GM18909 (cell line): ENCODE measurements around the gene PHACTR1.

ENCODE experiments used
- ATAC-seq: cut with Tn5 transposase; IDR thresholded peaks from one replicate; pipeline ENCODE4 v1.9.1; 2021; ENCODE audit warnings: mild to moderate bottlenecking; ENCODE audit not compliant: unreplicated experiment, poor library complexity

The PHACTR1 gene

GRCh38 chr6:13289789-13290318 lies 573.3 kb downstream of the PHACTR1 start:
- no peak for ATAC-seq

GRCh38 chr6:13290335-13290734 lies 573.8 kb downstream of the PHACTR1 start:
- ATAC-seq, result no peak

- ATAC-seq, result no peak
Measured at GRCh38 chr6:13292774-13293173, 576.2 kb downstream of the PHACTR1 start.

GRCh38 chr6:13294499-13295069 lies 578.0 kb downstream of the PHACTR1 start:
- ATAC-seq, result no peak

- ATAC-seq, result no peak
Measured at GRCh38 chr6:13295576-13295975, 579.0 kb downstream of the PHACTR1 start.

GRCh38 chr6:13296536-13296997 lies 580.0 kb downstream of the PHACTR1 start:
- ATAC-seq, result peak; percentile 54

- ATAC-seq, result no peak
Measured at GRCh38 chr6:13297391-13297790, 580.8 kb downstream of the PHACTR1 start.

GRCh38 chr6:13298446-13298845 lies 581.9 kb downstream of the PHACTR1 start:
- ATAC-seq, result no peak

GRCh38 chr6:13299403-13299821 lies 582.8 kb downstream of the PHACTR1 start:
- ATAC-seq, result no peak

GRCh38 chr6:13299918-13300317 lies 583.4 kb downstream of the PHACTR1 start:
- ATAC-seq, result no peak

- no peak for ATAC-seq
Measured at GRCh38 chr6:13300643-13301590, 584.4 kb downstream of the PHACTR1 start.

GRCh38 chr6:13302291-13302690 lies 585.7 kb downstream of the PHACTR1 start:
- ATAC-seq, result no peak

GRCh38 chr6:13302751-13303667 lies 586.4 kb downstream of the PHACTR1 start:
- ATAC-seq, result peak; percentile 73

GRCh38 chr6:13303668-13304017 lies 587.1 kb downstream of the PHACTR1 start:
- ATAC-seq, result peak; percentile 51

- no peak for ATAC-seq
Measured at GRCh38 chr6:13304101-13304500, 587.5 kb downstream of the PHACTR1 start.

GRCh38 chr6:13304580-13305260 lies 588.2 kb downstream of the PHACTR1 start:
- ATAC-seq, result peak; percentile 44

- ATAC-seq, result no peak
Measured at GRCh38 chr6:13305288-13305687, 588.7 kb downstream of the PHACTR1 start.

GRCh38 chr6:13305791-13306190 lies 589.2 kb downstream of the PHACTR1 start:
- ATAC-seq, result no peak

- ATAC-seq, result no peak
Measured at GRCh38 chr6:13307508-13307995, 591.0 kb downstream of the PHACTR1 start.

GRCh38 chr6:13308332-13308731 lies 591.8 kb downstream of the PHACTR1 start:
- ATAC-seq, result no peak
